Right lobe of liver (tissue), 4 donors: ENCODE results near the gene SNRNP40.

ENCODE experiments used
- CTCF ChIP-seq, 4 donors: fragments of 200-600 bp in 3 of 4; fragments of 450-650 bp in 1 of 4; IDR thresholded peaks; one replicate each; pipeline versions ENCODE4 v1.5.1 to v1.8.0; 2016 to 2022; ENCODE audit warnings: antibody characterized with exemption in 4 of 4, mild to moderate bottlenecking in 2 of 4
- POLR2A ChIP-seq: fragments of 450-650 bp; IDR thresholded peaks from one replicate; pipeline ENCODE4 v1.6.1; 2017; ENCODE audit warnings: antibody characterized with exemption, mild to moderate bottlenecking
- donor health status: DM: no; HTN: no; CAD: no.
- donor health status: DM: no; HTN: no; CAD: no.
- donor health status: DM: no; HTN: yes; CAD: no.

- no peak for TF ChIP-seq POLR2A
- TF ChIP-seq CTCF (IDR thresholded peaks at IDR 0.05), result no peak
Measured at GRCh38 chr1:31241321-31241720, 55.3 kb downstream of the SNRNP40 start.
